Fibroblast of skin of right biceps (primary cell): Measurements from ENCODE around the gene ZBTB8OS.
"Not testable (repeated sequence)": the region's sequence is repeated elsewhere in the genome, so short reads cannot be mapped to it uniquely, and the experiment has no call there.

Experiments used
- DNase-seq: peaks from one replicate; pipeline ENCODE4 v3.0.0-alpha.2; 2013

The ZBTB8OS gene

GRCh38 chr1:32647308-32648134 lies 2.8 kb downstream of the ZBTB8OS start:
- DNase-seq = no peak

- no peak for DNase-seq
These were observed 5.9 kb downstream of the ZBTB8OS start for GRCh38 chr1:32644426-32644825.

GRCh38 chr1:32642292-32642827 lies 8.0 kb downstream of the ZBTB8OS start:
- not testable (repeated sequence) for DNase-seq

GRCh38 chr1:32639489-32640075 lies 10.8 kb downstream of the ZBTB8OS start:
- peak; percentile 72 for DNase-seq

GRCh38 chr1:32636914-32637645 lies 13.3 kb downstream of the ZBTB8OS start:
- DNase-seq = no peak

GRCh38 chr1:32635508-32636277 lies 14.7 kb downstream of the ZBTB8OS start:
- DNase-seq = no peak

GRCh38 chr1:32632829-32633228 lies 17.5 kb downstream of the ZBTB8OS start:
- no peak for DNase-seq

- DNase-seq = not testable (repeated sequence)
These were observed 20.2 kb downstream of the ZBTB8OS start for GRCh38 chr1:32630173-32630572.

GRCh38 chr1:32627596-32628162 lies 22.7 kb downstream of the ZBTB8OS start:
- no peak for DNase-seq

- no peak for DNase-seq
These were observed 24.2 kb downstream of the ZBTB8OS start for GRCh38 chr1:32626176-32626575.

- no peak for DNase-seq
These were observed 26.6 kb downstream of the ZBTB8OS start for GRCh38 chr1:32623775-32624174.

GRCh38 chr1:32622806-32623681 lies 27.3 kb downstream of the ZBTB8OS start:
- no peak for DNase-seq

- no peak for DNase-seq
These were observed 28.1 kb downstream of the ZBTB8OS start for GRCh38 chr1:32622205-32622604.

GRCh38 chr1:32619701-32620485 lies 30.5 kb downstream of the ZBTB8OS start:
- DNase-seq = peak; percentile 10

- peak; percentile 11 for DNase-seq
These were observed 31.6 kb downstream of the ZBTB8OS start for GRCh38 chr1:32618673-32619221.

- DNase-seq = no peak
These were observed 36.9 kb downstream of the ZBTB8OS start for GRCh38 chr1:32613472-32613871.

GRCh38 chr1:32612189-32612881 lies 38.0 kb downstream of the ZBTB8OS start:
- peak; percentile 71 for DNase-seq

GRCh38 chr1:32611859-32612188 lies 38.5 kb downstream of the ZBTB8OS start:
- DNase-seq = no peak

GRCh38 chr1:32609180-32609579 lies 41.2 kb downstream of the ZBTB8OS start:
- DNase-seq = no peak
